Stimulated activated CD4-positive, alpha-beta T cell treated with anti-CD3 and anti-CD28 coated beads, Interleukin-12 subunit alpha, Interleukin-12 subunit beta, amount 100 ng/mL, for 24 hours (primary cell): ENCODE measurements around the gene GPRC5A.

Experiments used
- DNase-seq, 2 experiments: peaks; one replicate each; pipeline ENCODE4 v3.0.0-alpha.2; 2020; ENCODE audit warnings: low read depth in 2 of 2

Gene GPRC5A

GRCh38 chr12:12885096-12885792 lies 6.1 kb upstream of the GPRC5A start:
- DNase-seq = no peak

GRCh38 chr12:12887471-12887870 lies 3.9 kb upstream of the GPRC5A start:
- no peak for DNase-seq

GRCh38 chr12:12889701-12890100 lies 1.7 kb upstream of the GPRC5A start:
- DNase-seq = no peak

- DNase-seq = peak in 1 of 2 experiments; percentile 8
Measured at GRCh38 chr12:12890543-12891079, 751 bp upstream of the GPRC5A start.

- DNase-seq = no peak
Measured at GRCh38 chr12:12891881-12892355, 556 bp downstream of the GPRC5A start.

- DNase-seq = no peak
Measured at GRCh38 chr12:12892681-12893141, 1.3 kb downstream of the GPRC5A start.

GRCh38 chr12:12893438-12893837 lies 2.1 kb downstream of the GPRC5A start:
- no peak for DNase-seq

GRCh38 chr12:12896260-12896659 lies 4.9 kb downstream of the GPRC5A start:
- no peak for DNase-seq

- DNase-seq = no peak
Measured at GRCh38 chr12:12897302-12897701, 5.9 kb downstream of the GPRC5A start.

GRCh38 chr12:12898136-12898717 lies 6.9 kb downstream of the GPRC5A start:
- no peak for DNase-seq

GRCh38 chr12:12898911-12899511 lies 7.6 kb downstream of the GPRC5A start:
- no peak for DNase-seq

- DNase-seq = peak; percentile 30 to 57
Measured at GRCh38 chr12:12899530-12900380, 8.4 kb downstream of the GPRC5A start.

GRCh38 chr12:12900786-12901157 lies 9.4 kb downstream of the GPRC5A start:
- DNase-seq = no peak

- DNase-seq = no peak
Measured at GRCh38 chr12:12901158-12901791, 9.9 kb downstream of the GPRC5A start.

- no peak for DNase-seq
Measured at GRCh38 chr12:12902036-12902435, 10.7 kb downstream of the GPRC5A start.

GRCh38 chr12:12903642-12904609 lies 12.6 kb downstream of the GPRC5A start:
- no peak for DNase-seq

GRCh38 chr12:12907552-12907951 lies 16.2 kb downstream of the GPRC5A start:
- DNase-seq = no peak

- no peak for DNase-seq
Measured at GRCh38 chr12:12908252-12908651, 16.9 kb downstream of the GPRC5A start.

GRCh38 chr12:12908711-12909110 lies 17.3 kb downstream of the GPRC5A start:
- DNase-seq = no peak
